ENCODE measurements around the gene THSD7A.

The THSD7A gene

GRCh38 chr7:11436316-11436715 lies 395.7 kb downstream of the THSD7A start:
- H3K27me3 ChIP-seq (ENCODE audit: low read depth, low read length) = no peaks in the 10 kb centered on the region
- TF ChIP-seq EZH2phosphoT487 (IDR thresholded peaks at IDR 0.05; ENCODE audit: low read depth) (no peak), CTCF (IDR thresholded peaks at IDR 0.05; ENCODE audit: low read depth, low read length) (no peak)
- no peak overlapping the region for H3K4me3 ChIP-seq (ENCODE audit: low read length)
- H3K4me2 ChIP-seq (ENCODE audit: low read length) = no peak overlapping the region
- H3K27ac ChIP-seq (ENCODE audit: low read length) = no peak overlapping the region
- H2AFZ ChIP-seq (ENCODE audit: low read depth, low read length) = no peak overlapping the region
- no peaks in the 10 kb centered on the region for H3K4me1 ChIP-seq (ENCODE audit: low read length)
- no peaks in the 10 kb centered on the region for H3K36me3 ChIP-seq (replicated peaks; ENCODE audit: low read depth, low read length)
- H3K9me3 ChIP-seq (ENCODE audit: insufficient read depth, low read length) = no peaks in the 10 kb centered on the region
- no peak overlapping the region for H3K9ac ChIP-seq (ENCODE audit: low read length)
- H3K79me2 ChIP-seq (ENCODE audit: low read length) = no peaks in the 10 kb centered on the region
- H4K20me1 ChIP-seq (ENCODE audit: insufficient read depth, low read length) = no peaks in the 10 kb centered on the region

DNA sequence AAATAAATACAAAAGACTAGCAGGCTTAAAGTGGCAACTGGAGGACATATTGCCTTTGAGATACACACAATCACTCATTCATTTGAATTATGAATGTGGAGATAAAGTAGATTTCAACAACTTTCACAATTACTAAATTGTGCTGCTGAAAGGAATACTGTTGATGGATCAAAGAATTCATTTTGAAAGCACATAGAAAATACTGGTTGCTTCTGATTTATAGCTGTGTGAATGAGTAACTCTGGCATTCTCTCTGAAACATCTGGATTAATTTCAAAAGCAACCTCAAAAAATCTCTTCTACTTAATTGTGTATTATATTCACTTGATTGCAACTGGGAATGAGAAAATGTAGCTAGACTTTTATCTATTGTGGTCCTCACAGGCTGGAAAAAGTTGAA lies 397.6 kb downstream of the THSD7A start:
- Histone ChIP-seq H3K27me3 (ENCODE audit: low read depth, low read length) (no peaks in the 10 kb centered on the region), H3K4me2 (ENCODE audit: low read length) (no peak overlapping the region), H3K4me3 (ENCODE audit: low read length) (no peak overlapping the region), H3K36me3 (replicated peaks; ENCODE audit: low read depth, low read length) (no peaks in the 10 kb centered on the region), H4K20me1 (ENCODE audit: insufficient read depth, low read length) (no peaks in the 10 kb centered on the region), H3K27ac (ENCODE audit: low read length) (no peak overlapping the region), H3K4me1 (ENCODE audit: low read length) (no peaks in the 10 kb centered on the region), H3K9ac (ENCODE audit: low read length) (no peak overlapping the region), H3K9me3 (ENCODE audit: insufficient read depth, low read length) (no peaks in the 10 kb centered on the region), H3K79me2 (ENCODE audit: low read length) (no peaks in the 10 kb centered on the region), H2AFZ (ENCODE audit: low read depth, low read length) (no peak overlapping the region)
- no peak for TF ChIP-seq CTCF (IDR thresholded peaks at IDR 0.05; ENCODE audit: low read depth, low read length)
- TF ChIP-seq EZH2phosphoT487 (IDR thresholded peaks at IDR 0.05; ENCODE audit: low read depth) = no peak

- Histone ChIP-seq H3K79me2 (ENCODE audit: low read length) (no peaks in the 10 kb centered on the region), H3K4me2 (ENCODE audit: low read length) (no peak overlapping the region), H3K9me3 (ENCODE audit: insufficient read depth, low read length) (no peaks in the 10 kb centered on the region), H3K9ac (ENCODE audit: low read length) (no peak overlapping the region), H4K20me1 (ENCODE audit: insufficient read depth, low read length) (no peaks in the 10 kb centered on the region), H3K27me3 (ENCODE audit: low read depth, low read length) (no peaks in the 10 kb centered on the region), H3K36me3 (replicated peaks; ENCODE audit: low read depth, low read length) (no peaks in the 10 kb centered on the region), H3K4me1 (ENCODE audit: low read length) (0 out of 2 replicates have a peak, but pooled peaks cover 4% of the 10 kb centered on the region), H3K4me3 (ENCODE audit: low read length) (no peak overlapping the region), H3K27ac (ENCODE audit: low read length) (no peak overlapping the region), H2AFZ (ENCODE audit: low read depth, low read length) (no peak overlapping the region)
- TF ChIP-seq EZH2phosphoT487 (IDR thresholded peaks at IDR 0.05; ENCODE audit: low read depth) (no peak), CTCF (IDR thresholded peaks at IDR 0.05; ENCODE audit: low read depth, low read length) (no peak)
Measured at GRCh38 chr7:11430841-11431240, 401.2 kb downstream of the THSD7A start.

GRCh38 chr7:11430112-11430511 lies 401.9 kb downstream of the THSD7A start:
- Histone ChIP-seq H3K36me3 (replicated peaks; ENCODE audit: low read depth, low read length) (no peaks in the 10 kb centered on the region), H3K9me3 (ENCODE audit: insufficient read depth, low read length) (no peaks in the 10 kb centered on the region)

More at GRCh38 chr7:11430112-11430511, 401.9 kb downstream of the THSD7A start:
- Histone ChIP-seq H3K4me2 (ENCODE audit: low read length) (no peak overlapping the region), H3K4me1 (ENCODE audit: low read length) (0 out of 2 replicates have a peak, but pooled peaks cover 4% of the 10 kb centered on the region), H3K79me2 (ENCODE audit: low read length) (no peaks in the 10 kb centered on the region), H4K20me1 (ENCODE audit: insufficient read depth, low read length) (no peaks in the 10 kb centered on the region), H3K4me3 (ENCODE audit: low read length) (no peak overlapping the region), H3K27me3 (ENCODE audit: low read depth, low read length) (no peaks in the 10 kb centered on the region), H2AFZ (ENCODE audit: low read depth, low read length) (no peak overlapping the region), H3K9ac (ENCODE audit: low read length) (no peak overlapping the region), H3K27ac (ENCODE audit: low read length) (no peak overlapping the region)
- no peak for TF ChIP-seq CTCF (IDR thresholded peaks at IDR 0.05; ENCODE audit: low read depth, low read length)
